Measurements from ENCODE around the gene CCT8.

CCT8 gene

GRCh38 chr21:29077651-29078090 is 4.2 kb upstream of the CCT8 start:
- DNase-seq = peak in 1 of 2 donors; percentile 9

GRCh38 chr21:29076731-29077640 is 3.5 kb upstream of the CCT8 start:
- DNase-seq = peak; percentile 63 to 73

DNA sequence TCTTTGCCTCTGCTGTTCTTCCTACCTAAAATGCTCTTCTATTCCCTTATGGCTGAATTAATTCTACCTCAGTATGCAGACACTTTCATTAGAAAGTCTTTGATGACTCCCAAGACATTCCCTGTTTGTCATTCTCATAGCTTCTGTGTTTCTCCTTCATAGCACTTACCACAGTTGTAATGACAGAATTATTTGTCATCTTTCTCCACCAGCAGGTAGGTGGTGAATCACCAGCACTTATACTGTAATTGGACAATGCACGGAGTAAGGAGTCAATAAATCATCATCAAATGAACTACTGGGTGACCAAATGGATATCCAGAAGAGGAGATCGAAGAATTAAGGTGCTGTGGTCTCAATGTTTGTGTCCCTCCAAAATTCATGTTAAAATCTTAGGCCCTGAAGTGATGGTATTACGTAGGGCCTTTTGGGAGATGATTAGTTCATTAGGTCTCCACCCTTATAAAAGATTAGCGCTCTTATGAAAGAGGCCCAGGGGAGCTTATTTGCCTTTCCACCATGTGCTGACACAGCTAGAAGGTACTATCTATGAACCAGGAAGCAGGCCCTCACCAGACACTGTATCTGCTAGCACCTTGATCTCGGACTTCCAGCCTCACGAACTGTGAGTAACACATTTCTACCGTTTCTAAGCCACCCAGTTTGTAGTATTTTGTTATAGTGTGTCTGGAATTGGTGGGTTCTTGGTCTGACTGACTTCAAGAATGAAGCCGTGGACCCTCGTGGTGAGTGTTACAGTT is 2.4 kb upstream of the CCT8 start:
- DNase-seq = no peak

GRCh38 chr21:29074783-29075182 is 1.3 kb upstream of the CCT8 start:
- DNase-seq = no peak

GRCh38 chr21:29074007-29074376 is 544 bp upstream of the CCT8 start:
- DNase-seq = no peak

GRCh38 chr21:29072873-29073221 is 601 bp downstream of the CCT8 start:
- DNase-seq = no peak

DNA sequence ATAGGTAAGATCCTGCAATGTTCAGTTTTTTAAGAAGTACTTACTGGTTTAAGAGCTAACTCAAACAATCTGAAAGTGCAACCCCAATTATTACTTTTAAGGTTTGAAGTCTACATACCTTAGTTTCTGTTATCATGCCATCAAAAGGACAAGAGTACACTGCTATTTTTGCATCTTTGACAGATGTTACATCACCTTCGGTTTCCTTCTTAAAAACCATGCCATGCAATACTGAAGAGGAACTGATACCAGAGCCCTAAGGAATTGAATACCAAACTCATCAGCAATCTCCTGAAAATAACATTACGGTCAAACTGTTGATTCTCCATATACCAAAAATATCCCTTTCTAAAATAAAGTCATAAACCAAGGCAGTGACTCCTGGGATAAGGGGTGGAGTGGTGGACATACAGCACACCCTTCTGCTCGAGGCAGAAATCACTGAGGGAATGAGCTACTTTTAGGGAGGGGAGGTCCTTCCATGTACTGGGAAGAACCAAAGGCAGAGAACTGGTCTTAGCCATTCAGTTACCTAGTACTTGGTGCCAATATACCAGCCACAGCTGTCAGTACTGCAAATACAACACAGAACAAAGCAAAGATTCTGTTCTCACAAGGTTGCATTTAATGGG is 8.5 kb downstream of the CCT8 start:
- DNase-seq = no peak

DNA sequence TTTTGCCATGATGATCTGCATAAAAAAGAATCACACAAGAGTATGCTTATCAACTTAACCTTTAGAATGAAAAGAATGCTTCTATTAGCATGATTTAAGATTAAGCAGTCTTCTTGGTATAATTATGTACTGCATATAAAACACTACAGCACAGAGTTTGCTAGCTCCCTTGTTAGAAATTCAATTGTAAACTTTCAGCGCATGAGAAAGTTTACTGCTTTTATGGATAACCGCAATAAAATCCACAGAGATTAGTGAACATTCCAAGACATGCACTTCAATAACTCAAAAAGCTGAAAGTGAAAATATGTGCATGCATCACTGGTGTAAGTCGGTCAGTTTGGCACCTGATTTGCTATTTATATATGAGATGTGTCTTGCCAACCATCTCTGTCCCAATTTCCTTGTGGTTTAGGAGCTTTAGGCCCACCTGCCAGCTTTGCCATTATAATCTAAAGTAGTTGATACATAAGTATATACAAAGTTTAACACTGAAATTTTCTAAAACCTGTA is 16.9 kb downstream of the CCT8 start:
- DNase-seq = no peak

- no peak for DNase-seq
Measured at GRCh38 chr21:29056005-29056404, 17.4 kb downstream of the CCT8 start.

DNA sequence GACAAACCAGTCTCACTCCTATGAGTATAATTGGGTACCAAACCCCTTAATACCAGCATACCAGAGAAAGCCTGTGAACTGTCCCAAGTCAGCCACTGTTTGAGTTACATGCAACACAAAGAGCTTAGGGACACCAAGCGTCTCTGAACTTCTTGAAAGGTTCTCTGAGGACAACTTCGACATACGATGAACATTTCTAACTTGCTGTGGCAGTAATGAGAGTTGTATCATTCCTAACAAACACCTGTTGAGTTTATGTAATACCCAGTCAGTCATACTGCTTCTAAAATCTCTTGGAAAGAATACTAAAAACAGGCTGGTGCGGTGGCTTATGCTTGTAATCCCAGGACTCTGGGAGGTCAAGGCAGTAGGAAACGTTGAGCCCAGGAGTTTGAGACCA is 18.4 kb downstream of the CCT8 start:
- no peak for DNase-seq

GRCh38 chr21:29053656-29054055 is 19.8 kb downstream of the CCT8 start:
- no peak for DNase-seq

DNA sequence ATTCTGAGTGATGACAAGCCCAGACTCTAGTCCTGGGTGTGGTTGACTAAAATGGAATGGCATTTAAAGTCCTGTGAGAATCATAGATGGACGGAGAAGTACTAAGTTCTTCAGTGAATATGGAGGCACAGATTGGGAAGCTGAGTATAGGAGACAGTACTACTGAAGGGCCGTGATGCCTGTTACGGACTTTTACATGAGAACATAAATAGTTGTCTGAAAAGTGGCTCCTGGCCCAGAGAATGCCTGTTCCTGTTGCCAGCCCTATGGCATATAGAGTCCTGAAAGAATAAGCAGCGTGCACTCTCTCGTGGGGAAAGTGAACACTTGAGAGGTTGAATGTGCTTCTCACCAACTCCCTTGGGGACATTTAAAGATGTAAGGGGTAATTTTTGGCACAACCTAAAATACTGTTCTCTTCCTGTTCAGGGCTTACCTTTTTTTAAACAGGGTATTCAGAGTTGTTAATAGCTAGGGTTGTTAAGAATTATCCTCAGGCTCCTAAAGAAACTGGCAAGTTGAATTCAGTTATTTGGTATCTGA is 20.4 kb downstream of the CCT8 start:
- no peak for DNase-seq

DNA sequence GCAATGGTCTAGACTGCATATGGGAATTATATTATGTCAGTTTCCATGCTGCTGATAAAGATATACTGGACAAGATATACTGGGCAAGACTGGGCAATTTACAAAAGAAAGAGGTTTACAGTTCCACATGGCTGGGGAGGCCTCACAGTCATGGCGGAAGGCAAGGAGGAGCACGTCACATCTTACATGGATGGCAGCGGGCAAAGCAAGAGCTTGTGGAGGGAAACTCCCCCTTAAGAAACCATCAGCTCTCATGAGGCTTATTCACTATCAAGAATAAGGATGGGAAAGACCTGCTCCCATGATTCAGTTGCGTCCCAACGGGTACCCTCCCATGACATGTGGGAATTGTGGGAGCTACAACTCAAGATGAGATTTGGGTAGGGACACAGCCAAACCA is 21.2 kb downstream of the CCT8 start:
- DNase-seq = no peak

DNA sequence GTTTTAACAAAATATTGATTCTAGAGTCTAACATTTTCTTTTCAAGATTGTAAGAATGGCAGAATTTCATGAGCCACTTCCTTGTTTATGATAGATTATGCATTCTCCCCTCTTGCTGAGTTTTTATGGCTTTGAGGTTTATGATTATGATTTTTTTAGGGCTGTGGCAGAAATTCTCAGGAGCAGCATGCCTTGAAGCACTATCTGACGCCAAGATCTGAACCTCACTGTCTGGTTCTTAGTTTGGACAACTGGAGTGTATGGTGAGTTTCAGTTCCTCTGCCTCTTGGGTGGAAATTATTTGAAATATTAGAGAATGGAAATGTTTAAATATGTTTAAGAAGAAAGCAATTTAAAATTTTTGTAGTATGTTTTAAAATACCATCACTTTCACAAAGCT is 38.8 kb downstream of the CCT8 start:
- DNase-seq = no peak

DNA sequence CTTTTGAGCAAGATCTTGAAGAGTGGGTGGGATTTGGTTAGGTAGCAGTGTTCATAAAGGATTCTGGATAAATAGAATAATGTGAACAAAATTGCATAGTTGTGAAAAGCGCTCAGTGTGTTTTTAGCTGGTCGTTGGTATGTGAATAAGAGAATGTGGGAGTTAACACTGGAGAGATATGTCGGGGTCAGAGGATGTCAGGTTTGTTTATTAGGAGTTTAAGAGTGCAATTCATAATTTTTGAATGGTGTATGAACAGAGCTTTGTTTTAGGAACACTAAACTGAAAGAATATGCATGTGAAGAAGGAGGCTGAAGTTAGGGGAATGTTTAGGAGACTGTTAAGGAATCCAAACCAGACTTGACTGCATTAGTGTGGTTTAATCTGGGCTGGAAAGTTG is 39.6 kb downstream of the CCT8 start:
- no peak for DNase-seq

DNA sequence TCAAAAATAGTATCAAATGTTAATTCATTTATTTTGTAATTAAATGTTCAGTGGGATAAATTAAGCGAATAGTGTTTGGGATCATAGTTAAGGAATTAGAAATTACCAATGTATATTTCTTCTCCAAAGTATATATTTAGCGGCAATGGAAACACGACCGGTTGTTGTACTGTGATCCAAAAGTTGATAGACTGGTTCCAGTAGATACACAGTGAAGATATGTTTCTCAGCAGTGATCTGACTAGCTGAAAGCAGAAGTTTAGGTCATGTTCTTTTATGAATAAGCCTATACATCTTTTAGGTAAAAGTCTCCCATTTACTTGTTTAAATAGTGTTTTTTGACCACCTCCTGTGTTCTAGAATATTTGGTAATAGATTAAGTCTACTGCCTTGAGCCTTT is 40.1 kb downstream of the CCT8 start:
- DNase-seq = no peak

DNA sequence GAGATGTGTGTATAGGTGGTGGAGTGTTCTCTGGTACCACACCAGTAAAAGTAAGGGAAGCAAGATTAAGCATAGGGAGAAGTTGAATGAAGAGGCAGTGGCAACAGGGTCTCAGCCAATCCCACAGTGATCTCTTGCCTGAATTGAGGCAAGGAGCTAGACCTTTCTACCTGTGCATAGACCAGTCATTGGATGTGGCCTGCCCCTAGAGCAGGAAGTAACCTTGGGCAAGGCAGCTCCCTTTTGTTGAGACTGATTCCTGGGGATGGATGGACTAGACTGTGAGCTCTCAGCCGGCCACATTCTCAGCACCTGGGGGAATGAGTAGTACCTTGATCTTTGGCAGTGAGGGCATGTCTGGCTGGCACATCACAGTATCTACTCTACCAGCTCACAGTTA is 42.5 kb downstream of the CCT8 start:
- DNase-seq = no peak

DNA sequence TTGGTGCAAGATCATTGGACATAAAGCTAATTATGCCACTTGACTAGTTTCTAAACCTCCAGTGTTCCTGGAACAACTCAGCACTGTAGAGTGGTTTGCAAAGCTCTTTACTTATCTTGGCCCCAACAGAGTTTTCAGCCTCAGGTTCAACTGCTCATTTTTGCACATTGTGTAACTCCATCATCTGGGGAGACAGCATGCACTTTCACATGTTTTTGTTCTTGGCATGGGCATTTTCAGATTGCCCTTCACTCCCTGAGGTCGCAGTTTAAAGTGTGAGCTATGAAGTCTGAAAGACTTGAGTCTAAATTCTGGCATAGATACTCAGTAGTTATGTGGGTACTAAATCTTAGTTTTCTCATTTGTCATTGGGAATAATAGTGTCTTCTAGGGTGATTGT is 43.9 kb downstream of the CCT8 start:
- DNase-seq = no peak

DNA sequence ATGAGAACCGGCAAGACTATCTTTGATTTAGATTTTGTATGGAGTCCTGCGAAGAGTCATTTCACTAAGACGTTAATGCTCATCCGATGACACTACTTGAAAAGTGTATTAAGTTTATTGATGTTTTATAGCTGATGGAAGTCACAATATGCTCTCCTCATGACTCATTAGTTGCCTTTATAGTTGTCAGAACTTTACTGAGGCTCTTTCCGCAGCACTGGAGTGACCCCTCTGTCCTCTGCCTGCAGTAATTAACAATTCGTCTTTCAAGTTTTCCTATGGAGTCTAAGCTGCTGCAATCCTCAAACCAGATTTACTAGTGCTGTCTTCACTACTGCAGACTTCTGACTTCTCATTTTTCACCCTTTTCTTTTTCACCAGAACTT is 48.1 kb downstream of the CCT8 start:
- no peak for DNase-seq

- peak; percentile 91 for DNase-seq
Measured at GRCh38 chr21:29024474-29025327, 48.7 kb downstream of the CCT8 start, which contains the start of gene USP16. TSS of gene USP16 (plus strand) at chr21:29024668. CDS start at chr21:29027914, 3,246 bp downstream.

- DNase-seq = no peak
Measured at GRCh38 chr21:29022166-29022565, 51.3 kb downstream of the CCT8 start.

- DNase-seq = no peak
Measured at GRCh38 chr21:29018540-29018939, 54.9 kb downstream of the CCT8 start.
